Adrenal gland (tissue), 12 donors: Measurements from ENCODE around the gene ZBED6. TPM values are rescaled to one million over a fixed set of nuclear protein-coding genes. Genes with fewer than 3 reads are reported as not detected.
A peak's percentile ranks its signal among the peaks of the same experiment; 100 is the strongest.

Experiments used
- DNase-seq, 7 donors: peaks; one replicate each; pipeline ENCODE4 v3.0.0-alpha.2; 2019 to 2020
- H3K27ac ChIP-seq, 5 donors: fragments of 200-600 bp; sonication (generic) in 4 of 5; 1 replicate in 3 of 5; 2 replicates in 2 of 5; pipeline versions ENCODE4 v1.5.1 to v1.8.0; 2016 to 2020; ENCODE audit warnings: mild to moderate bottlenecking in 1 of 5
- H3K27me3 ChIP-seq: fragments of 200-600 bp; 2 replicates; pipeline ENCODE4 v1.8.0; 2021
- H3K36me3 ChIP-seq, 2 donors: fragments of 200-600 bp; replicated peaks in 1 of 2; 1 replicate in 1 of 2; 2 replicates in 1 of 2; pipeline versions ENCODE4 v1.5.1 to v1.8.0; 2018 to 2022
- H3K4me1 ChIP-seq, 2 donors: fragments of 200-600 bp; replicated peaks in 1 of 2; 1 replicate in 1 of 2; 2 replicates in 1 of 2; pipeline versions ENCODE4 v1.5.1 to v1.8.0; 2018 to 2021
- H3K4me3 ChIP-seq, 4 donors: fragments of 200-600 bp; sonication (generic) in 3 of 4; one replicate each; pipeline ENCODE4 v1.5.1; 2016 to 2018
- H3K9me3 ChIP-seq, 3 donors: fragments of 200-600 bp; sonication (generic) in 1 of 3; replicated peaks in 1 of 3; 1 replicate in 2 of 3; 2 replicates in 1 of 3; pipeline versions ENCODE4 v1.5.1 to v1.8.0; 2016 to 2021
- POLR2A ChIP-seq, 2 donors: fragments of 450-650 bp; IDR thresholded peaks; one replicate each; pipeline ENCODE4 v1.6.1; 2017; ENCODE audit warnings: antibody characterized with exemption in 2 of 2, mild to moderate bottlenecking in 2 of 2, moderate library complexity in 1 of 2
- WGBS, 4 donors: extraction: QIAGEN DNeasy Blood & Tissue Kit in 2 of 4; methylation state at CpG; one replicate each; pipeline versions ENCODE4 v1.1.5 to v1.1.7; 2013 to 2017; 5-methylcytosine and 5-hydroxymethylcytosine counted together
- intact Hi-C, 2 donors: fragments of 100-400 bp; cut with DNase I; formaldehyde crosslinking; loops; one replicate each; pipeline versions ENCODE4 v1.14.1 to v1.15.0; 2022 to 2023
- polyA plus RNA-seq, 3 donors: library from polyadenylated mRNA; stranded (reverse); fragments of 200-250 nt in 2 of 3; fragments of 350-450 nt in 1 of 3; fragmentation: Illumina TruSeq in 1 of 3; extraction: RNeasy Lipid Tissue Mini Kit (QIAGEN cat#74804) in 1 of 3; gene quantifications; one replicate each; pipeline ENCODE4 v1.2.3, GENCODE V29; 2013 to 2014
- total RNA-seq, 9 donors: library from RNA; depleted of rRNA in 4 of 9; stranded (reverse); fragments of >200 nt in 4 of 9; fragments of 120-200 nt in 1 of 9; fragmentation: NEBNext Ultra II Directional in 1 of 9; extraction: Animal tissue kit (Norgen Biotek cat#: 25700) in 1 of 9; gene quantifications; one replicate each; pipeline versions ENCODE4 v1.1.0 to v1.2.4, GENCODE V29; 2013 to 2023
- TF ChIP-seq, protein P1 (sequence below), 6 experiments: fragments of 450-650 bp in 4 of 6; fragments of 200-600 bp in 2 of 6; sonication (generic) in 1 of 6; IDR thresholded peaks; 1 replicate in 5 of 6; 2 replicates in 1 of 6; pipeline versions ENCODE4 v1.5.1 to v1.8.0; 2016 to 2021; ENCODE audit warnings: antibody characterized with exemption in 6 of 6, mild to moderate bottlenecking in 2 of 6, moderate library complexity in 1 of 6
- donor health status: healthy with polysubstance abuse.
- donor health status: Bipolar disorder and iron deficiency.
- donor health status: DM: yes; HTN: yes; CAD: no.
- donor health status: DM: no; HTN: no; CAD: no.
- donor health status: DM: no; HTN: no; CAD: no.
- donor health status: DM: yes; HTN: yes; CAD: no.

ZBED6 gene
- total and polyA plus RNA-seq, 12 donors, result 0.40 to 42.1 (median 21.3) TPM

DNA sequence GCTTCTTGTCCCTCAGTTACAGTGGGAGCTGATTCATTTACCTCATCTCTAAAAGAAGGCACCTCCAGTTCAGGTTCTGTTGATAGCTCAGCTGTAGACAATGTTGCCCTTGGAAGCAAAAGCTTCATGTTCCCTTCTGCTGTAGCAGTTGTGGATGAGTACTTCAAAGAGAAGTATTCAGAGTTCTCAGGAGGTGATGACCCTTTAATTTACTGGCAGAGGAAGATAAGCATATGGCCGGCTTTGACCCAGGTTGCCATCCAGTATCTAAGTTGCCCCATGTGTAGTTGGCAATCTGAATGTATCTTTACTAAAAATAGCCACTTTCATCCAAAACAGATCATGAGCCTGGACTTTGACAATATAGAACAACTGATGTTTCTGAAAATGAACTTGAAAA is 4.5 kb downstream of the ZBED6 start:
- Histone ChIP-seq H3K4me1 (peaks cover 32 to 71% of the 10 kb centered on the region in 2 donors), H3K36me3 (peaks cover 0 to 8% of the 10 kb centered on the region in 2 donors), H3K4me3 (peak overlapping the region in 1 of 4 donors; percentile 0), H3K27ac (peak overlapping the region in 3 of 5 donors; percentile 45 to 69 (median 59)), H3K9me3 (no peaks in the 10 kb centered on the region), H3K27me3 (no peaks in the 10 kb centered on the region)
- no peak for DNase-seq
- no peak for TF ChIP-seq POLR2A (IDR thresholded peaks at IDR 0.05)
- TF ChIP-seq, protein P1, sequence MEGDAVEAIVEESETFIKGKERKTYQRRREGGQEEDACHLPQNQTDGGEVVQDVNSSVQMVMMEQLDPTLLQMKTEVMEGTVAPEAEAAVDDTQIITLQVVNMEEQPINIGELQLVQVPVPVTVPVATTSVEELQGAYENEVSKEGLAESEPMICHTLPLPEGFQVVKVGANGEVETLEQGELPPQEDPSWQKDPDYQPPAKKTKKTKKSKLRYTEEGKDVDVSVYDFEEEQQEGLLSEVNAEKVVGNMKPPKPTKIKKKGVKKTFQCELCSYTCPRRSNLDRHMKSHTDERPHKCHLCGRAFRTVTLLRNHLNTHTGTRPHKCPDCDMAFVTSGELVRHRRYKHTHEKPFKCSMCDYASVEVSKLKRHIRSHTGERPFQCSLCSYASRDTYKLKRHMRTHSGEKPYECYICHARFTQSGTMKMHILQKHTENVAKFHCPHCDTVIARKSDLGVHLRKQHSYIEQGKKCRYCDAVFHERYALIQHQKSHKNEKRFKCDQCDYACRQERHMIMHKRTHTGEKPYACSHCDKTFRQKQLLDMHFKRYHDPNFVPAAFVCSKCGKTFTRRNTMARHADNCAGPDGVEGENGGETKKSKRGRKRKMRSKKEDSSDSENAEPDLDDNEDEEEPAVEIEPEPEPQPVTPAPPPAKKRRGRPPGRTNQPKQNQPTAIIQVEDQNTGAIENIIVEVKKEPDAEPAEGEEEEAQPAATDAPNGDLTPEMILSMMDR (IDR thresholded peaks at IDR 0.05), result no peak
- 31 to 52% (median 42%) methylated on average over 1 of the region's 1 CpG for WGBS, 4 donors
- intact Hi-C loops, result no loop called here

DNA sequence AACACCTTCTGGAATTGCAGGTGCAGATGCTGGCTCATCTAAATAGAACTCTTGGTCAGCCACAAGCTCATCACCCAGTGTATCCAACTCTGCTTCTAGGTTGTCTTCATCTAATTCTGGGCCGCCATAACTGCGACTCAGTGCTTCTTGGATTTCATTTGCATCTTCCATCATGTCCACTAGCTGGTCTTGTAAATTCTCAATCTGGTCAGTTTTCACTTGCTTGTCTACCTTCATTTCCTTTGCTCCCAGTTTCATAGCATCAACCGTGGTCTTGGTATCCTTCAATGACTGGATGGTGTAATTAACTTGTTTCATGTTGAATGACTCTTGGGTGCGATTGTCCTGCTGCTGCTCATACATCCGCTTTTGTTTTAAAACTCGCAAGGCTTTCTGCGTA is 10.3 kb downstream of the ZBED6 start:
- Histone ChIP-seq H3K27me3 (no peaks in the 10 kb centered on the region), H3K4me3 (no peak overlapping the region), H3K27ac (no peak overlapping the region), H3K9me3 (no peaks in the 10 kb centered on the region), H3K4me1 (peaks cover 7 to 50% of the 10 kb centered on the region in 2 donors), H3K36me3 (peaks cover 0 to 12% of the 10 kb centered on the region in 2 donors)
- intact Hi-C loops, result no loop called here
- DNase-seq, result no peak
- WGBS, 4 donors, result 96 to 98% (median 97%) methylated on average over 7 of the region's 7 CpGs
- no peak for TF ChIP-seq POLR2A (IDR thresholded peaks at IDR 0.05)
- TF ChIP-seq, protein P1 (IDR thresholded peaks at IDR 0.05), result no peak

DNA sequence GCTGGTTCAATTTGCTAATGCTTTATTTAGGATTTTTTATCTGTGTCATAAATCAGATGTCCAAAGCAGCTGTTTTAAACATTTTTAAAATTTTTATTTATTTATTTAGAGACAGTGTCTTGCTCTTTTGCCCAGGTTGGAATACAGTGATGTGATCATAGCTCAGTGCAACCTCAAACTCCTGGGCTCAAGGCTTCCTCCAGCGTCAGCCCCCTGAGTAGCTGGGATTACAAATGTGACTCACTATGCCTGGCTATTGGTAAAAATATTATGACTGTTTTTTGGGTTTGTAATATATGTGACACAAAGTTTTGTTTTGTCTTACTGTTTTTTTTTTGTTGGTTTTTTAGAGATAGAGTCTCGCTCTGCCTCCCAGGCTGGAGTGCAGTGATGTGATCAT is 11.8 kb downstream of the ZBED6 start:
- Histone ChIP-seq H3K9me3 (no peaks in the 10 kb centered on the region), H3K4me1 (peaks cover 7 to 45% of the 10 kb centered on the region in 2 donors), H3K4me3 (no peak overlapping the region), H3K27ac (peak overlapping the region in 4 of 5 donors; percentile 41 to 68 (median 56)), H3K36me3 (peaks cover 0 to 12% of the 10 kb centered on the region in 2 donors), H3K27me3 (no peaks in the 10 kb centered on the region)
- no peak for TF ChIP-seq POLR2A (IDR thresholded peaks at IDR 0.05)
- TF ChIP-seq, protein P1 (IDR thresholded peaks at IDR 0.05), result no peak
- WGBS, 4 donors, result 39 to 53% (median 46%) methylated on average over 2 of the region's 2 CpGs
- intact Hi-C loops, result no loop called here
- DNase-seq, result peak; percentile 42 to 80 (median 72)

DNA sequence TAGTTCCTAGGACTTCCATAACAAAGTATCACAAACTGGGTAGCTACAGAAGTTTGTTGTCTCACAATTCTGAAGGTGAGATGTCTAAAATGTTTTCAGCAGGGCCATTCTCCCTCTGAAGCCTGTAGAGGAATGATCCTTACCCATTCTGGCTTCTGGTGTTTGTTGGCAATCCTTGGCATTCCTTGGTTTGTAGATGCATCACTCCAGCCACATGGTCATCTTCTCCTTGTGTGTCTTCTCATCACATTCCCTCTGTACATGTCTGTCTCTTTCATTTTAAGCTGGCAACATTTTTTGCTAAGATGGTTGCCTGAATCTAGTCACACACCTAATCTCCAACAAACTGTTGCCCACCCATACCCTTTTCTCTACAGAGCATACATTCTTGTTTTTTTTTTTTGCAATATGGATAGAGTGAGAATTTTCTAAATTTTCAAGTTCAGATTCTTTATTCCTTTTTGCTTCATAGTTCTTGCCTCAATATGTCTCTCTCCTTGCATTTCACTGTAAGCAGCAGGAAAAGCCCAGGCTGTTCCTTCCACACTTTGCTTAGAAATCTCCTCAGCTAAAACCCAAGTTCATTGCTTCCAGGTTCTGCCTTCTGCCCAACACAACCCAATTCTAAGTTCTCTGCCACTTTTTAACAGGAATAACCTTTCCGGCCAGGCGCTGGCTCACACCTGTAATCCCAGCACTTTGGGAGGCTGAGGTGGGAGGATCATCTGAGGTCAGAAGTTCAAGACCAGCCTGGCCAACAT is 18.3 kb downstream of the ZBED6 start:
- peaks cover 0 to 32% of the 10 kb centered on the region in 2 donors for H3K36me3 ChIP-seq
- H3K27ac ChIP-seq, result no peak overlapping the region
- 91 to 98% (median 96%) methylated on average over 2 of the region's 2 CpGs for WGBS, 4 donors
- no peaks in the 10 kb centered on the region for H3K27me3 ChIP-seq
- peaks cover 0 to 16% of the 10 kb centered on the region in 2 donors for H3K4me1 ChIP-seq
- DNase-seq, result no peak
- TF ChIP-seq, protein P1 (IDR thresholded peaks at IDR 0.05), result no peak
- no peak for TF ChIP-seq POLR2A (IDR thresholded peaks at IDR 0.05)
- no peak overlapping the region for H3K4me3 ChIP-seq
- intact Hi-C loops, result no loop called here
- no peaks in the 10 kb centered on the region for H3K9me3 ChIP-seq
